GM23338 (cell line): ENCODE measurements around the gene SLC2A4RG. TPM values are rescaled to one million over a fixed set of nuclear protein-coding genes. Genes with fewer than 3 reads are reported as not detected.

ENCODE experiments used
- ATAC-seq: fragments of 200-7000 bp; cut with Tn5 transposase; 3 replicates; pipeline ENCODE4 v1.9.1; 2020
- DNase-seq: peaks from one replicate; pipeline ENCODE4 v3.0.0-alpha.2; 2015; ENCODE audit warnings: low spot score
- H2AFZ ChIP-seq: fragments of 200-600 bp; sonication (generic); 2 replicates; pipeline ENCODE4 v1.8.0; 2016; ENCODE audit warnings: antibody characterized with exemption, mild to moderate bottlenecking, moderate library complexity
- H3F3A ChIP-seq: fragments of 200-600 bp; sonication (generic); replicated peaks from 2 replicates; pipeline ENCODE4 v1.8.0; 2017; ENCODE audit warnings: antibody characterized with exemption, mixed run types, low read depth
- H3K27ac ChIP-seq: fragments of 200-600 bp; sonication (generic); 2 replicates; pipeline ENCODE4 v1.6.1; 2016; ENCODE audit warnings: low read depth
- H3K27me3 ChIP-seq: fragments of 200-600 bp; sonication (generic); 2 replicates; pipeline ENCODE4 v1.8.0; 2016; ENCODE audit warnings: mild to moderate bottlenecking, mixed run types, moderate library complexity; ENCODE audit not compliant: insufficient read depth
- H3K36me3 ChIP-seq: fragments of 200-600 bp; sonication (generic); 2 replicates; pipeline ENCODE4 v1.8.0; 2016; ENCODE audit warnings: mild to moderate bottlenecking; ENCODE audit not compliant: insufficient read depth
- H3K4me1 ChIP-seq: fragments of 200-600 bp; sonication (generic); 2 replicates; pipeline ENCODE4 v1.8.0; 2016; ENCODE audit warnings: mild to moderate bottlenecking, moderate library complexity; ENCODE audit not compliant: insufficient read depth
- H3K4me2 ChIP-seq: fragments of 200-600 bp; sonication (generic); 2 replicates; pipeline ENCODE4 v1.7.1; 2017; ENCODE audit warnings: mixed run types
- H3K4me3 ChIP-seq: fragments of 200-600 bp; sonication (generic); 2 replicates; pipeline ENCODE4 v1.6.1; 2016; ENCODE audit warnings: mixed run types
- H3K79me2 ChIP-seq: fragments of 200-600 bp; sonication (generic); replicated peaks from 2 replicates; pipeline ENCODE4 v1.8.0; 2017; ENCODE audit warnings: mild to moderate bottlenecking; ENCODE audit not compliant: insufficient read depth
- H3K9me2 ChIP-seq: fragments of 200-600 bp; sonication (generic); 2 replicates; pipeline ENCODE4 v1.8.0; 2017; ENCODE audit not compliant: insufficient read depth
- H4K20me1 ChIP-seq: fragments of 200-600 bp; sonication (generic); replicated peaks from 2 replicates; pipeline ENCODE4 v1.8.0; 2017; ENCODE audit warnings: mild to moderate bottlenecking; ENCODE audit not compliant: insufficient read depth
- H3K27ac Mint-ChIP-seq: 2 replicates; pipeline ENCODE4 v1.8.0; 2020; ENCODE audit warnings: inconsistent platforms, mild to moderate bottlenecking, moderate library complexity, mixed read lengths
- H3K27me3 Mint-ChIP-seq: 3 replicates; pipeline ENCODE4 v1.8.0; 2022; ENCODE audit warnings: low read depth, mild to moderate bottlenecking, moderate library complexity, mixed read lengths, inconsistent platforms; ENCODE audit not compliant: insufficient read depth, poor library complexity
- H3K36me3 Mint-ChIP-seq: 3 replicates; pipeline ENCODE4 v1.8.0; 2021; ENCODE audit warnings: low read depth, mild to moderate bottlenecking, inconsistent platforms, moderate library complexity, mixed read lengths
- H3K4me1 Mint-ChIP-seq: 3 replicates; pipeline ENCODE4 v1.8.0; 2020; ENCODE audit warnings: mild to moderate bottlenecking, inconsistent platforms, mixed read lengths
- H3K4me3 Mint-ChIP-seq: 3 replicates; pipeline ENCODE4 v1.8.0; 2021; ENCODE audit warnings: moderate library complexity, mild to moderate bottlenecking, inconsistent platforms, mixed read lengths
- H3K9me3 Mint-ChIP-seq: 3 replicates; pipeline ENCODE4 v1.8.0; 2020; ENCODE audit warnings: moderate library complexity, mild to moderate bottlenecking, inconsistent platforms, mixed read lengths
- EZH2phosphoT487 ChIP-seq: fragments of 200-600 bp; sonication (generic); IDR thresholded peaks from one replicate; pipeline ENCODE4 v1.8.1; 2018; ENCODE audit warnings: antibody characterized with exemption; ENCODE audit not compliant: unreplicated experiment
- POLR2AphosphoS5 ChIP-seq: IDR thresholded peaks from 2 replicates; pipeline ENCODE4 v1.6.1; 2016; ENCODE audit warnings: antibody characterized with exemption, low read depth
- STAT1 ChIP-seq: IDR thresholded peaks from one replicate; pipeline ENCODE4 v1.6.1; 2016; ENCODE audit warnings: antibody characterized with exemption; ENCODE audit not compliant: unreplicated experiment
- ZNF114 ChIP-seq: fragments of 250-450 bp; sonication (Bioruptor Pico); IDR thresholded peaks from 2 replicates; pipeline ENCODE4 v1.5.0; 2020; ENCODE audit warnings: mild to moderate bottlenecking, moderate library complexity
- polyA plus RNA-seq: library from polyadenylated mRNA; unstranded; fragments of >200 nt; fragmentation: Nextera tagmentation; extraction: Ambion mirVana; gene quantifications from 2 replicates; pipeline ENCODE4 v1.2.1, GENCODE V29; 2016
- total RNA-seq: library from RNA; depleted of rRNA; stranded (reverse); fragments of >200 nt; shearing (Covaris generic); gene quantifications from 2 replicates; pipeline ENCODE4 v1.2.3, GENCODE V29; 2014
- TF ChIP-seq, protein P1 (sequence below): IDR thresholded peaks from 2 replicates; pipeline ENCODE4 v1.6.1; 2016; ENCODE audit warnings: antibody characterized with exemption
- TF ChIP-seq, protein P2 (sequence below): fragments of 250-450 bp; sonication (Bioruptor Pico); IDR thresholded peaks from 2 replicates; pipeline ENCODE4 v1.5.0; 2020; ENCODE audit warnings: mild to moderate bottlenecking, moderate library complexity
- TF ChIP-seq, protein P3 (sequence below), 2 experiments: fragments of 200-600 bp in 1 of 2; sonication (generic) in 1 of 2; conservative IDR thresholded peaks; 2 replicates each; pipeline versions ENCODE4 v1.5.1 to v1.6.1; 2016 to 2017; ENCODE audit warnings: antibody characterized with exemption in 2 of 2, low read depth in 2 of 2, mild to moderate bottlenecking in 2 of 2, moderate library complexity in 1 of 2

The SLC2A4RG gene
- total and polyA plus RNA-seq, 2 experiments from 2014 or later, result 22.8 to 42.0 TPM

DNA sequence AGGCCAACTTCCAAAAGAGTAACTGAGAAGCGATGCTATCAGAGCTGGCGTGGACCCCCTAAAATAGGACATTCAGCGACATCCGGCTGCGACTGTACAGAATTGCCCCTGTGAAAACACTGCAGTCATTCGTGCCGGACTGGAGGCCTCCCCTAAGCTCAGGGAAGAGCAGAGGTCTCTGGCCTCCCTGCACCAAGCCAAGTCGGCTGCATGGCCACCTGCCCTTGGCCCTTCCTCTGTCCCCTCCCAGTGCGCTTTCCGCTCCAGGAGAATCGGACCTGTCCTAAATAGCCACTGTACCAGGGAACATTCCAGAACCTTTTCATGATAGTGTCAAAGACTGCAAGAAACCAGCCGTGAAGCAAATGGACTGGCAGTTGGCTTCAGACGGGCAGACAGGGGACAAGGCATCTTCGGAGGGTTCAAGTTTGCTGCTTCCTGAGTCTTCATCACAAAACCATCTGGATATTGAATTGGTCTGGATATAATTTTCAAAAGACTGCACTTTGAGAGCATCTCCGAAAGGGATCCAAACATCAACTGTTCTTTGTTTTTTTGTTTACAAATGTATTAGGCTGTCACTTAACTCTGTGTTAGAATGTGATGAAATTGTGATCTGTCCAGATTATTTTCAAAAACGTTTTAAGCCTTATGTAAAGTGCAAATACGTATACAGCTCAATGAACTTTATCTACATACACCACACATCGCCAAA, 16.5 kb downstream of the SLC2A4RG start:
- Mint-ChIP-seq H3K36me3 (peaks cover 5% of the 10 kb centered on the region; the same call in 2 of the 3 replicates), H3K4me3 (no peak overlapping the region), H3K9me3 (no peaks in the 10 kb centered on the region; the same call in 1 of the 3 replicates), H3K27ac (no peak overlapping the region), H3K4me1 (peaks cover 11% of the 10 kb centered on the region), H3K27me3 (peaks cover 5% of the 10 kb centered on the region)
- DNase-seq, result no peak
- no peak for ATAC-seq
- peaks cover 8% of the 10 kb centered on the region for H3F3A ChIP-seq
- H4K20me1 ChIP-seq, result no peaks in the 10 kb centered on the region
- no peaks in the 10 kb centered on the region for H3K27me3 ChIP-seq
- no peaks in the 10 kb centered on the region for H3K79me2 ChIP-seq
- TF ChIP-seq POLR2AphosphoS5 (no peak), EZH2phosphoT487 (no peak), STAT1 (no peak), ZNF114 (no peak)
- TF ChIP-seq, protein P1, sequence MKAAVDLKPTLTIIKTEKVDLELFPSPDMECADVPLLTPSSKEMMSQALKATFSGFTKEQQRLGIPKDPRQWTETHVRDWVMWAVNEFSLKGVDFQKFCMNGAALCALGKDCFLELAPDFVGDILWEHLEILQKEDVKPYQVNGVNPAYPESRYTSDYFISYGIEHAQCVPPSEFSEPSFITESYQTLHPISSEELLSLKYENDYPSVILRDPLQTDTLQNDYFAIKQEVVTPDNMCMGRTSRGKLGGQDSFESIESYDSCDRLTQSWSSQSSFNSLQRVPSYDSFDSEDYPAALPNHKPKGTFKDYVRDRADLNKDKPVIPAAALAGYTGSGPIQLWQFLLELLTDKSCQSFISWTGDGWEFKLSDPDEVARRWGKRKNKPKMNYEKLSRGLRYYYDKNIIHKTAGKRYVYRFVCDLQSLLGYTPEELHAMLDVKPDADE, result no peak
- TF ChIP-seq, protein P2, sequence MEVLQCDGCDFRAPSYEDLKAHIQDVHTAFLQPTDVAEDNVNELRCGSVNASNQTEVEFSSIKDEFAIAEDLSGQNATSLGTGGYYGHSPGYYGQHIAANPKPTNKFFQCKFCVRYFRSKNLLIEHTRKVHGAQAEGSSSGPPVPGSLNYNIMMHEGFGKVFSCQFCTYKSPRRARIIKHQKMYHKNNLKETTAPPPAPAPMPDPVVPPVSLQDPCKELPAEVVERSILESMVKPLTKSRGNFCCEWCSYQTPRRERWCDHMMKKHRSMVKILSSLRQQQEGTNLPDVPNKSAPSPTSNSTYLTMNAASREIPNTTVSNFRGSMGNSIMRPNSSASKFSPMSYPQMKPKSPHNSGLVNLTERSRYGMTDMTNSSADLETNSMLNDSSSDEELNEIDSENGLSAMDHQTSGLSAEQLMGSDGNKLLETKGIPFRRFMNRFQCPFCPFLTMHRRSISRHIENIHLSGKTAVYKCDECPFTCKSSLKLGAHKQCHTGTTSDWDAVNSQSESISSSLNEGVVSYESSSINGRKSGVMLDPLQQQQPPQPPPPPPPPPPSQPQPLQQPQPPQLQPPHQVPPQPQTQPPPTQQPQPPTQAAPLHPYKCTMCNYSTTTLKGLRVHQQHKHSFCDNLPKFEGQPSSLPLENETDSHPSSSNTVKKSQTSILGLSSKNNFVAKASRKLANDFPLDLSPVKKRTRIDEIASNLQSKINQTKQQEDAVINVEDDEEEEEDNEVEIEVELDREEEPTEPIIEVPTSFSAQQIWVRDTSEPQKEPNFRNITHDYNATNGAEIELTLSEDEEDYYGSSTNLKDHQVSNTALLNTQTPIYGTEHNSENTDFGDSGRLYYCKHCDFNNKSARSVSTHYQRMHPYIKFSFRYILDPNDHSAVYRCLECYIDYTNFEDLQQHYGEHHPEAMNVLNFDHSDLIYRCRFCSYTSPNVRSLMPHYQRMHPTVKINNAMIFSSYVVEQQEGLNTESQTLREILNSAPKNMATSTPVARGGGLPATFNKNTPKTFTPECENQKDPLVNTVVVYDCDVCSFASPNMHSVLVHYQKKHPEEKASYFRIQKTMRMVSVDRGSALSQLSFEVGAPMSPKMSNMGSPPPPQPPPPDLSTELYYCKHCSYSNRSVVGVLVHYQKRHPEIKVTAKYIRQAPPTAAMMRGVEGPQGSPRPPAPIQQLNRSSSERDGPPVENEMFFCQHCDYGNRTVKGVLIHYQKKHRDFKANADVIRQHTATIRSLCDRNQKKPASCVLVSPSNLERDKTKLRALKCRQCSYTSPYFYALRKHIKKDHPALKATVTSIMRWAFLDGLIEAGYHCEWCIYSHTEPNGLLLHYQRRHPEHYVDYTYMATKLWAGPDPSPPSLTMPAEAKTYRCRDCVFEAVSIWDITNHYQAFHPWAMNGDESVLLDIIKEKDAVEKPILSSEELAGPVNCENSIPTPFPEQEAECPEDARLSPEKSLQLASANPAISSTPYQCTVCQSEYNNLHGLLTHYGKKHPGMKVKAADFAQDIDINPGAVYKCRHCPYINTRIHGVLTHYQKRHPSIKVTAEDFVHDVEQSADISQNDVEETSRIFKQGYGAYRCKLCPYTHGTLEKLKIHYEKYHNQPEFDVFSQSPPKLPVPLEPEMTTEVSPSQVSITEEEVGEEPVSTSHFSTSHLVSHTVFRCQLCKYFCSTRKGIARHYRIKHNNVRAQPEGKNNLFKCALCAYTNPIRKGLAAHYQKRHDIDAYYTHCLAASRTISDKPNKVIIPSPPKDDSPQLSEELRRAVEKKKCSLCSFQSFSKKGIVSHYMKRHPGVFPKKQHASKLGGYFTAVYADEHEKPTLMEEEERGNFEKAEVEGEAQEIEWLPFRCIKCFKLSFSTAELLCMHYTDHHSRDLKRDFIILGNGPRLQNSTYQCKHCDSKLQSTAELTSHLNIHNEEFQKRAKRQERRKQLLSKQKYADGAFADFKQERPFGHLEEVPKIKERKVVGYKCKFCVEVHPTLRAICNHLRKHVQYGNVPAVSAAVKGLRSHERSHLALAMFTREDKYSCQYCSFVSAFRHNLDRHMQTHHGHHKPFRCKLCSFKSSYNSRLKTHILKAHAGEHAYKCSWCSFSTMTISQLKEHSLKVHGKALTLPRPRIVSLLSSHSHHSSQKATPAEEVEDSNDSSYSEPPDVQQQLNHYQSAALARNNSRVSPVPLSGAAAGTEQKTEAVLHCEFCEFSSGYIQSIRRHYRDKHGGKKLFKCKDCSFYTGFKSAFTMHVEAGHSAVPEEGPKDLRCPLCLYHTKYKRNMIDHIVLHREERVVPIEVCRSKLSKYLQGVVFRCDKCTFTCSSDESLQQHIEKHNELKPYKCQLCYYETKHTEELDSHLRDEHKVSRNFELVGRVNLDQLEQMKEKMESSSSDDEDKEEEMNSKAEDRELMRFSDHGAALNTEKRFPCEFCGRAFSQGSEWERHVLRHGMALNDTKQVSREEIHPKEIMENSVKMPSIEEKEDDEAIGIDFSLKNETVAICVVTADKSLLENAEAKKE (CRISPR knock-in tag), result no peak
- TF ChIP-seq, protein P3, sequence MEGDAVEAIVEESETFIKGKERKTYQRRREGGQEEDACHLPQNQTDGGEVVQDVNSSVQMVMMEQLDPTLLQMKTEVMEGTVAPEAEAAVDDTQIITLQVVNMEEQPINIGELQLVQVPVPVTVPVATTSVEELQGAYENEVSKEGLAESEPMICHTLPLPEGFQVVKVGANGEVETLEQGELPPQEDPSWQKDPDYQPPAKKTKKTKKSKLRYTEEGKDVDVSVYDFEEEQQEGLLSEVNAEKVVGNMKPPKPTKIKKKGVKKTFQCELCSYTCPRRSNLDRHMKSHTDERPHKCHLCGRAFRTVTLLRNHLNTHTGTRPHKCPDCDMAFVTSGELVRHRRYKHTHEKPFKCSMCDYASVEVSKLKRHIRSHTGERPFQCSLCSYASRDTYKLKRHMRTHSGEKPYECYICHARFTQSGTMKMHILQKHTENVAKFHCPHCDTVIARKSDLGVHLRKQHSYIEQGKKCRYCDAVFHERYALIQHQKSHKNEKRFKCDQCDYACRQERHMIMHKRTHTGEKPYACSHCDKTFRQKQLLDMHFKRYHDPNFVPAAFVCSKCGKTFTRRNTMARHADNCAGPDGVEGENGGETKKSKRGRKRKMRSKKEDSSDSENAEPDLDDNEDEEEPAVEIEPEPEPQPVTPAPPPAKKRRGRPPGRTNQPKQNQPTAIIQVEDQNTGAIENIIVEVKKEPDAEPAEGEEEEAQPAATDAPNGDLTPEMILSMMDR (conservative IDR thresholded peaks at IDR 0.05; ENCODE audit: low read depth in 2 of 2), result no peak
- H3K36me3 ChIP-seq, result no peaks in the 10 kb centered on the region
- H3K9me2 ChIP-seq, result no peaks in the 10 kb centered on the region
- no peak overlapping the region for H3K4me3 ChIP-seq
- H2AFZ ChIP-seq, result no peak overlapping the region
- no peak overlapping the region for H3K4me2 ChIP-seq
- H3K27ac ChIP-seq, result no peak overlapping the region
- H3K4me1 ChIP-seq, result peaks cover 4% of the 10 kb centered on the region; the same call in 1 of the 2 replicates
